HepG2 (cell line): ENCODE data around the gene GATA3.

Experiments used
- CTCF ChIP-seq: sonication (generic); formaldehyde crosslinking; IDR thresholded peaks from 2 replicates; pipeline ENCODE4 v1.5.0; 2020; ENCODE audit warnings: mild to moderate bottlenecking, missing genetic modification reagents, moderate library complexity
- FOSL1 ChIP-seq: sonication (generic); formaldehyde crosslinking; IDR thresholded peaks from 2 replicates; pipeline ENCODE4 v1.9.0; 2021; ENCODE audit warnings: missing genetic modification reagents, borderline replicate concordance
- KAT2B ChIP-seq: fragments of 150-350 bp; IDR thresholded peaks from 2 replicates; pipeline ENCODE4 v1.6.1; 2014; ENCODE audit warnings: low read depth, low read length, borderline replicate concordance
- RFX5 ChIP-seq: IDR thresholded peaks from 2 replicates; pipeline ENCODE4 v1.6.1; 2011; ENCODE audit warnings: low read depth, low read length, improper control_type of control experiment
- ZNF7 ChIP-seq: IDR thresholded peaks from 2 replicates; pipeline ENCODE4 v1.6.1; 2016; ENCODE audit warnings: missing biosample characterization, missing genetic modification reagents

DNA sequence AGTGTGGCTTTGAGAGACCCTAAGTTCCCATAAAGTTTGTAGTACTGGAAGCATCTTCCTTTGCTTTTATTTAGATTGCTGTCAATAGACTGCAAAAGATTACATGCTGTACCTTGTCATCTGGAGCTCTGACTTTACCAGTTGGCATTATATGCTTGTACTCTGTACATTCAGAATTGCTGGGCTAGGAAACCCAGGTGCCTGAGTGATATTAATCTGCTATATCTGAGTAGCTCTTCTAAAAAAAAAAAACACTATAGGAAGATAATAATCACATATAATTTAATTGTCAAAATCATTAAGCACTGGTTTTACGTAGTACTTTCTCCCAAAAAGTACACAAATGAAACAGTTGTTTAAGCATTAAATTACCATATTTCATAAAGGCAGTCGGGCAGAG is 12.3 kb downstream of the GATA3 start:
- TF ChIP-seq KAT2B (no peak), CTCF (CRISPR knock-in tag) (no peak), RFX5 (no peak), FOSL1 (CRISPR knock-in tag) (no peak), ZNF7 (CRISPR knock-in tag) (no peak)
